Inferior parietal cortex (tissue), 1 donor: ENCODE results near the gene TAF5L.
A peak's percentile ranks its signal among the peaks of the same experiment; 100 is the strongest.
"Not testable (repeated sequence)": the region's sequence is repeated elsewhere in the genome, so short reads cannot be mapped to it uniquely, and the experiment has no call there.

Source experiments
- DNase-seq: peaks from one replicate; pipeline ENCODE4 v3.0.0-alpha.2; 2016; ENCODE audit errors: extremely low spot score

The TAF5L gene

GRCh38 chr1:229567109-229567868, 58.6 kb downstream of the TAF5L start:
- DNase-seq = no peak

- DNase-seq = no peak
Observed at GRCh38 chr1:229563701-229564100, 62.2 kb downstream of the TAF5L start.

- no peak for DNase-seq
Observed at GRCh38 chr1:229563241-229563640, 62.7 kb downstream of the TAF5L start.

GRCh38 chr1:229562686-229563085, 63.2 kb downstream of the TAF5L start:
- DNase-seq = no peak

- no peak for DNase-seq
Observed at GRCh38 chr1:229561141-229561540, 64.8 kb downstream of the TAF5L start.

- DNase-seq = not testable (repeated sequence)
Observed at GRCh38 chr1:229560124-229560523, 65.8 kb downstream of the TAF5L start.

- not testable (repeated sequence) for DNase-seq
Observed at GRCh38 chr1:229559336-229559801, 66.6 kb downstream of the TAF5L start.

GRCh38 chr1:229558460-229559335, 67.2 kb downstream of the TAF5L start, which contains the start of gene ABCB10:
ABCB10 (minus strand) TSS chr1:229558707; CDS start chr1:229558652, 55 bp downstream.
- peak; percentile 98 for DNase-seq

GRCh38 chr1:229557913-229558414, 68.0 kb downstream of the TAF5L start:
- peak; percentile 34 for DNase-seq

- no peak for DNase-seq
Observed at GRCh38 chr1:229557200-229557850, 68.6 kb downstream of the TAF5L start.

- DNase-seq = peak; percentile 60
Observed at GRCh38 chr1:229554886-229555621, 70.9 kb downstream of the TAF5L start.

- DNase-seq = no peak
Observed at GRCh38 chr1:229553621-229554130, 72.2 kb downstream of the TAF5L start.

GRCh38 chr1:229552732-229553131, 73.2 kb downstream of the TAF5L start:
- no peak for DNase-seq

GRCh38 chr1:229550812-229551567, 74.9 kb downstream of the TAF5L start:
- no peak for DNase-seq

- DNase-seq = no peak
Observed at GRCh38 chr1:229547542-229547941, 78.4 kb downstream of the TAF5L start.

- DNase-seq = no peak
Observed at GRCh38 chr1:229544587-229544986, 81.3 kb downstream of the TAF5L start.
